Esophagus muscularis mucosa (tissue), 4 donors: ENCODE results near the gene ST7. TPM values are rescaled to one million over a fixed set of nuclear protein-coding genes. Genes with fewer than 3 reads are reported as not detected.
"Not testable (repeated sequence)": the region's sequence is repeated elsewhere in the genome, so short reads cannot be mapped to it uniquely, and the experiment has no call there.

Experiments
- DNase-seq: peaks from one replicate; pipeline ENCODE4 v3.0.0-alpha.2; 2017; ENCODE audit errors: extremely low spot score
- H3K27ac ChIP-seq, 4 donors: fragments of 200-600 bp; sonication (generic); replicated peaks in 1 of 4; 1 replicate in 3 of 4; 2 replicates in 1 of 4; pipeline ENCODE4 v1.5.1; 2016 to 2019; ENCODE audit warnings: mild to moderate bottlenecking in 1 of 4
- H3K27me3 ChIP-seq, 4 donors: fragments of 200-600 bp; sonication (generic); one replicate each; pipeline versions ENCODE4 v1.5.1 to v1.6.0; 2016 to 2019
- H3K36me3 ChIP-seq, 4 donors: fragments of 200-600 bp; sonication (generic); one replicate each; pipeline ENCODE4 v1.5.1; 2016 to 2019
- H3K4me1 ChIP-seq, 4 donors: fragments of 200-600 bp; sonication (generic); one replicate each; pipeline ENCODE4 v1.5.1; 2016 to 2019
- H3K4me3 ChIP-seq, 4 donors: fragments of 200-600 bp; sonication (generic); 1 replicate in 2 of 4; 2 replicates in 2 of 4; pipeline ENCODE4 v1.5.1; 2016 to 2019; ENCODE audit warnings: mild to moderate bottlenecking in 4 of 4, moderate library complexity in 1 of 4
- H3K9me3 ChIP-seq, 4 donors: fragments of 200-600 bp; sonication (generic); 1 replicate in 3 of 4; 2 replicates in 1 of 4; pipeline ENCODE4 v1.5.1; 2016 to 2019
- CTCF ChIP-seq, 3 experiments: fragments of 200-600 bp in 2 of 3; fragments of 450-650 bp in 1 of 3; sonication (generic) in 2 of 3; IDR thresholded peaks; one replicate each; pipeline ENCODE4 v1.5.1; 2017 to 2019; ENCODE audit warnings: antibody characterized with exemption in 3 of 3, mild to moderate bottlenecking in 2 of 3, moderate library complexity in 1 of 3
- EP300 ChIP-seq: sonication (generic); formaldehyde crosslinking; IDR thresholded peaks from one replicate; pipeline ENCODE4 v1.6.1; 2017; ENCODE audit warnings: antibody characterized with exemption
- POLR2A ChIP-seq: fragments of 450-650 bp; IDR thresholded peaks from one replicate; pipeline ENCODE4 v1.6.1; 2017; ENCODE audit warnings: antibody characterized with exemption, moderate library complexity, mild to moderate bottlenecking, low read depth
- POLR2AphosphoS5 ChIP-seq, 2 donors: sonication (generic); formaldehyde crosslinking; IDR thresholded peaks; one replicate each; pipeline ENCODE4 v1.6.1; 2017; ENCODE audit warnings: antibody characterized with exemption in 2 of 2
- WGBS: methylation state at CpG from one replicate; pipeline ENCODE4 v1.1.5; 2018; 5-methylcytosine and 5-hydroxymethylcytosine counted together
- intact Hi-C: fragments of 100-400 bp; cut with DNase I; formaldehyde crosslinking; loops from one replicate; pipeline ENCODE4 v1.15.1; 2023
- total RNA-seq, 4 donors: library from RNA; depleted of rRNA; stranded (reverse); fragments of >200 nt; gene quantifications; one replicate each; pipeline versions ENCODE4 v1.1.0 to v1.2.1, GENCODE V29; 2016

ST7 gene
- total RNA-seq, 4 donors from 2014 or later: 16.9 to 22.0 (median 18.2) TPM

- no peaks in the 10 kb centered on the region for H3K9me3 ChIP-seq
- TF ChIP-seq EP300 (no peak), POLR2A (no peak), POLR2AphosphoS5 (IDR thresholded peaks at IDR 0.05) (no peak), CTCF (IDR thresholded peaks at IDR 0.05) (no peak)
- no peak overlapping the region for H3K27ac ChIP-seq
- no peak overlapping the region for H3K4me3 ChIP-seq
- no peaks in the 10 kb centered on the region for H3K36me3 ChIP-seq
- H3K4me1 ChIP-seq: peaks cover 0 to 13% (median 3%) of the 10 kb centered on the region in 4 donors
- no peaks in the 10 kb centered on the region for H3K27me3 ChIP-seq
- intact Hi-C loops: no loop called here
- WGBS: 84% methylated on average over 4 of the region's 4 CpGs
- no peak for DNase-seq
Measured at GRCh38 chr7:116971869-116972268, 18.6 kb downstream of the ST7 start.

- H3K4me1 ChIP-seq, intact Hi-C loops, H3K4me3 ChIP-seq, H3K36me3 ChIP-seq, H3K27me3 ChIP-seq, DNase-seq, H3K9me3 ChIP-seq, H3K27ac ChIP-seq: not testable (repeated sequence)
- WGBS: 96% methylated on average over 3 of the region's 3 CpGs
Measured at GRCh38 chr7:116975024-116975423, 21.7 kb downstream of the ST7 start.

- Histone ChIP-seq H3K4me1 (peaks cover 0 to 5% (median 0%) of the 10 kb centered on the region in 4 donors), H3K36me3 (no peaks in the 10 kb centered on the region), H3K4me3 (no peak overlapping the region), H3K27me3 (no peaks in the 10 kb centered on the region), H3K9me3 (no peaks in the 10 kb centered on the region), H3K27ac (no peak overlapping the region)
- intact Hi-C loops: no loop called here
- 88% methylated on average over 1 of the region's 1 CpG for WGBS
- TF ChIP-seq CTCF (IDR thresholded peaks at IDR 0.05) (no peak), POLR2A (no peak), EP300 (no peak), POLR2AphosphoS5 (IDR thresholded peaks at IDR 0.05) (no peak)
- DNase-seq: no peak
Measured at GRCh38 chr7:116977172-116977571, 23.9 kb downstream of the ST7 start.

GRCh38 chr7:116978006-116978405 lies 24.7 kb downstream of the ST7 start:
- no peaks in the 10 kb centered on the region for H3K9me3 ChIP-seq
- intact Hi-C loops: no loop called here
- peaks cover 0 to 5% (median 0%) of the 10 kb centered on the region in 4 donors for H3K4me1 ChIP-seq
- no peak overlapping the region for H3K27ac ChIP-seq
- H3K27me3 ChIP-seq: no peaks in the 10 kb centered on the region
- TF ChIP-seq EP300: no peak
- TF ChIP-seq POLR2AphosphoS5 (IDR thresholded peaks at IDR 0.05): no peak
- TF ChIP-seq POLR2A: no peak
- no peak for TF ChIP-seq CTCF (IDR thresholded peaks at IDR 0.05)
- H3K36me3 ChIP-seq: no peaks in the 10 kb centered on the region
- H3K4me3 ChIP-seq: no peak overlapping the region
- DNase-seq: no peak
- 80% methylated on average over 1 of the region's 1 CpG for WGBS

GRCh38 chr7:116979430-116979829 lies 26.1 kb downstream of the ST7 start:
- WGBS: 95% methylated on average over 3 of the region's 3 CpGs
- intact Hi-C loops: no loop called here
- Histone ChIP-seq H3K27me3 (no peaks in the 10 kb centered on the region), H3K36me3 (no peaks in the 10 kb centered on the region), H3K4me3 (no peak overlapping the region), H3K27ac (no peak overlapping the region), H3K4me1 (peaks cover 0 to 5% (median 0%) of the 10 kb centered on the region in 4 donors), H3K9me3 (no peaks in the 10 kb centered on the region)
- DNase-seq: no peak
- TF ChIP-seq POLR2A (no peak), POLR2AphosphoS5 (IDR thresholded peaks at IDR 0.05) (no peak), CTCF (IDR thresholded peaks at IDR 0.05) (no peak), EP300 (no peak)
